Stimulated activated CD8-positive, alpha-beta memory T cell treated with anti-CD3 and anti-CD28 coated beads, Interleukin-15, amount 100 ng/mL, for 4 hours (primary cell): ENCODE data around the gene NINJ1.

Experiments used
- DNase-seq, 2 donors: peaks; one replicate each; pipeline ENCODE4 v3.0.0-alpha.2; 2020; ENCODE audit warnings: low read depth in 2 of 2

NINJ1 gene

GRCh38 chr9:93086447-93087224 lies 47.4 kb downstream of the NINJ1 start:
- no peak for DNase-seq

GRCh38 chr9:93085676-93086075 lies 48.4 kb downstream of the NINJ1 start:
- DNase-seq: no peak

- DNase-seq: no peak
Measured at GRCh38 chr9:93084471-93084881, 49.6 kb downstream of the NINJ1 start.

- no peak for DNase-seq
Measured at GRCh38 chr9:93083592-93084470, 50.2 kb downstream of the NINJ1 start.

- DNase-seq: no peak
Measured at GRCh38 chr9:93082841-93083411, 51.1 kb downstream of the NINJ1 start.

GRCh38 chr9:93081931-93082330 lies 52.1 kb downstream of the NINJ1 start:
- no peak for DNase-seq

- DNase-seq: no peak
Measured at GRCh38 chr9:93081081-93081529, 52.9 kb downstream of the NINJ1 start.

- no peak for DNase-seq
Measured at GRCh38 chr9:93080406-93080805, 53.6 kb downstream of the NINJ1 start.

GRCh38 chr9:93079371-93079770 lies 54.7 kb downstream of the NINJ1 start:
- no peak for DNase-seq

GRCh38 chr9:93077811-93078210 lies 56.2 kb downstream of the NINJ1 start:
- no peak for DNase-seq

GRCh38 chr9:93077367-93077766 lies 56.7 kb downstream of the NINJ1 start:
- no peak for DNase-seq

GRCh38 chr9:93076792-93077128 lies 57.3 kb downstream of the NINJ1 start:
- no peak for DNase-seq

- DNase-seq: no peak
Measured at GRCh38 chr9:93076101-93076791, 57.8 kb downstream of the NINJ1 start.

- no peak for DNase-seq
Measured at GRCh38 chr9:93072383-93072795, 61.7 kb downstream of the NINJ1 start.
